ENCODE data around the gene KCTD6.
"Not testable (repeated sequence)": the region's sequence is repeated elsewhere in the genome, so short reads cannot be mapped to it uniquely, and the experiment has no call there.

The KCTD6 gene

DNA sequence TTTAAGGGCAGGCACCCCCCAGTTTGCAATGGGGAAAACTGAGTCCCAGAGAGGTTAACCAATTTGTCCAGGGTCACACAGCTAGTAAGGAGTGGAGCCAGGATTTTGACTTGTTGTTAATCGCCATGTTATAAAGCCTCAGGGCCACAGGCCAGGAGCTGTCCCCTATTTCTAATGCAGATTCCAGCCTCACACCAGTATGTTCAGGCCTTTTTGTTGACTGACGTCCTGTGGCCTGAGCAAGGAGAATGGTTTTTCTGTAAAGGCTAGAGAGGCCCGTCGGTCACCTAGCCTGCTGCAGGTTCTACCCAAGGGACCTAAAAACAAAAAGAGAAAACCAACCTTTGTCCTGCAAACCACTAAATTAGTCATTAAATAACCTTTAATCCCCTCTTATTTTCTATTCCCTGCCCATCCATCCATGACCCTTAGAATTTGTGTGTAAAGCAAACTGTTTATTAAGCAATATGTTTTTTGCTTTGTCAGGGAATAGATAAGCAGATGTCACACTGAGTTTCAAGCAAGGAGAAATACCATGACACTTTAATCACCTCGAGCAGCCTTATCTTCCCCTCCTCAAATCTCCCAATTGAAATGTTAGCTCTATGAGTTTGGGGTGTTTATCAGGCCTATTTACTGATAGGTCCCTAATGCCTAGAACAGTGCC lies 31.0 kb downstream of the KCTD6 start:
- Histone ChIP-seq H3K9me3 (ENCODE audit: control insufficient read depth in 2 of 2, low read length in 2 of 2) (no peaks in the 10 kb centered on the region), H3K27ac (ENCODE audit: low read depth in 2 of 2, low read length in 2 of 2) (no peak overlapping the region), H3K36me3 (ENCODE audit: control insufficient read depth in 2 of 2, insufficient read depth in 2 of 2, low read length in 2 of 2) (peaks cover 12 to 24% of the 10 kb centered on the region in 2 donors), H3K4me3 (ENCODE audit: low read length in 2 of 2) (no peak overlapping the region), H3K9ac (ENCODE audit: low read depth in 1 of 2, low read length in 2 of 2) (no peak overlapping the region), H3K27me3 (ENCODE audit: control insufficient read depth in 2 of 2, insufficient read depth in 2 of 2, low read length in 2 of 2) (no peaks in the 10 kb centered on the region), H3K4me1 (ENCODE audit: control insufficient read depth in 2 of 2, insufficient read depth in 2 of 2, low read length in 2 of 2) (no peaks in the 10 kb centered on the region)

GRCh38 chr3:58524326-58524888 lies 32.5 kb downstream of the KCTD6 start:
- no peak overlapping the region for H3K27ac ChIP-seq (ENCODE audit: low read depth in 2 of 2, low read length in 2 of 2)
- H3K4me3 ChIP-seq (ENCODE audit: low read length in 2 of 2), result no peak overlapping the region
- H3K9ac ChIP-seq (ENCODE audit: low read depth in 1 of 2, low read length in 2 of 2), result no peak overlapping the region
- H3K4me1 ChIP-seq (ENCODE audit: control insufficient read depth in 2 of 2, insufficient read depth in 2 of 2, low read length in 2 of 2), result no peaks in the 10 kb centered on the region
- H3K27me3 ChIP-seq (ENCODE audit: control insufficient read depth in 2 of 2, insufficient read depth in 2 of 2, low read length in 2 of 2), result no peaks in the 10 kb centered on the region
- H3K9me3 ChIP-seq (ENCODE audit: control insufficient read depth in 2 of 2, low read length in 2 of 2), result no peaks in the 10 kb centered on the region
- peaks cover 11 to 26% of the 10 kb centered on the region in 2 donors for H3K36me3 ChIP-seq (ENCODE audit: control insufficient read depth in 2 of 2, insufficient read depth in 2 of 2, low read length in 2 of 2)

DNA sequence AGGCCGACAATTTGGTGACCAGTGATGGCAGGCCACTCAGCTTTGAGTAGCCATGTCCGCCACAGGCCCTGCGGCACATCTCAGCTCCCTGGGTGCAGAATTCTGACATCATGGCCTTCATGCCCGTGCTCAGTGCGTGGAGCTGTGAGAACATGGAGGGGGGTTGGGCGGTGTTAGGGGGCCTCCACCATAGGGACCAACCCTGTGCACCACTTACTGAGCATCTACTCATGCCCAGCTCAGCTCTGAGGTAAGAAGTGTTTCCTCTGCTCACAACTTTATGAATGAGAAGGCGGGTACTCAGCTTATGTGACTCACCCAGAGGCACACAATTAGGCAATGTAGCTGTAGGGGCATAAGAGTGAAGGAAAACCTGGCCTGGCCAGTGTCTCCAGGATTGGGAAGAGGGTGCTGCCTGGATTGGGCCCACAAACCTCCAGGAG lies 34.6 kb downstream of the KCTD6 start:
- H3K4me3 ChIP-seq (ENCODE audit: low read length in 2 of 2), result no peak overlapping the region
- H3K9ac ChIP-seq (ENCODE audit: low read depth in 1 of 2, low read length in 2 of 2), result no peak overlapping the region
- peaks cover 0 to 1% of the 10 kb centered on the region in 2 donors for H3K4me1 ChIP-seq (ENCODE audit: control insufficient read depth in 2 of 2, insufficient read depth in 2 of 2, low read length in 2 of 2)
- no peaks in the 10 kb centered on the region for H3K27me3 ChIP-seq (ENCODE audit: control insufficient read depth in 2 of 2, insufficient read depth in 2 of 2, low read length in 2 of 2)
- H3K27ac ChIP-seq (ENCODE audit: low read depth in 2 of 2, low read length in 2 of 2), result no peak overlapping the region
- H3K36me3 ChIP-seq (ENCODE audit: control insufficient read depth in 2 of 2, insufficient read depth in 2 of 2, low read length in 2 of 2), result peaks cover 5 to 36% of the 10 kb centered on the region in 2 donors
- no peaks in the 10 kb centered on the region for H3K9me3 ChIP-seq (ENCODE audit: control insufficient read depth in 2 of 2, low read length in 2 of 2)

DNA sequence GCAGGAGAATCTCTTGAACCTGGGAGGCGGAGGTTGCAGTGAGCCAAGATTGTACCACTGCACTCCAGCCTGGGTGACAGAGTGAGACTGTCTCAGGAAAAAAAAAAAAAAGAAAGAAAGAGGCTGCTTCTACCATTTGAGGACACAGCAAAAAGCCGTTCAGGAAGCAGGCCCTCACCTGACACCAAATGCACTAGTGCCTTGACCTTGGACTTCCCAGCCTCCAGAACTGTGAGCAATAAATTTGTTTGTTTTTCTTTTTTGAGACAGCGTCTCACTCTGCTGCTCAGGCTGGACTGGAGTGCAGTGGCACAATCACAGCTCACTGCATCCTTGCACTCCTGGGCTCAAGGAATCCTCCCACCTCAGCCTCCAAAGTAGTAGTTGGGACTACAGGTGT lies 35.5 kb downstream of the KCTD6 start:
- H3K4me1 ChIP-seq (ENCODE audit: control insufficient read depth in 2 of 2, insufficient read depth in 2 of 2, low read length in 2 of 2); H3K9me3 ChIP-seq (ENCODE audit: control insufficient read depth in 2 of 2, low read length in 2 of 2); H3K9ac ChIP-seq (ENCODE audit: low read depth in 1 of 2, low read length in 2 of 2); H3K27ac ChIP-seq (ENCODE audit: low read depth in 2 of 2, low read length in 2 of 2); H3K4me3 ChIP-seq (ENCODE audit: low read length in 2 of 2); H3K27me3 ChIP-seq (ENCODE audit: control insufficient read depth in 2 of 2, insufficient read depth in 2 of 2, low read length in 2 of 2): not testable (repeated sequence)
- peaks cover 5 to 32% of the 10 kb centered on the region in 2 donors for H3K36me3 ChIP-seq (ENCODE audit: control insufficient read depth in 2 of 2, insufficient read depth in 2 of 2, low read length in 2 of 2)

GRCh38 chr3:58528629-58529028 lies 36.7 kb downstream of the KCTD6 start:
- Histone ChIP-seq H3K27me3 (ENCODE audit: control insufficient read depth in 2 of 2, insufficient read depth in 2 of 2, low read length in 2 of 2) (no peaks in the 10 kb centered on the region), H3K4me1 (ENCODE audit: control insufficient read depth in 2 of 2, insufficient read depth in 2 of 2, low read length in 2 of 2) (peaks cover 10% of the 10 kb centered on the region in 2 donors), H3K36me3 (ENCODE audit: control insufficient read depth in 2 of 2, insufficient read depth in 2 of 2, low read length in 2 of 2) (peaks cover 11 to 36% of the 10 kb centered on the region in 2 donors), H3K9me3 (ENCODE audit: control insufficient read depth in 2 of 2, low read length in 2 of 2) (no peaks in the 10 kb centered on the region), H3K4me3 (ENCODE audit: low read length in 2 of 2) (no peak overlapping the region), H3K9ac (ENCODE audit: low read depth in 1 of 2, low read length in 2 of 2) (no peak overlapping the region), H3K27ac (ENCODE audit: low read depth in 2 of 2, low read length in 2 of 2) (no peak overlapping the region)

GRCh38 chr3:58529516-58530353 lies 37.8 kb downstream of the KCTD6 start:
- no peak overlapping the region for H3K4me3 ChIP-seq (ENCODE audit: low read length in 2 of 2)
- peaks cover 7 to 33% of the 10 kb centered on the region in 2 donors for H3K36me3 ChIP-seq (ENCODE audit: control insufficient read depth in 2 of 2, insufficient read depth in 2 of 2, low read length in 2 of 2)
- H3K9ac ChIP-seq (ENCODE audit: low read depth in 1 of 2, low read length in 2 of 2), result no peak overlapping the region
- H3K27me3 ChIP-seq (ENCODE audit: control insufficient read depth in 2 of 2, insufficient read depth in 2 of 2, low read length in 2 of 2), result no peaks in the 10 kb centered on the region
- H3K27ac ChIP-seq (ENCODE audit: low read depth in 2 of 2, low read length in 2 of 2), result no peak overlapping the region
- H3K4me1 ChIP-seq (ENCODE audit: control insufficient read depth in 2 of 2, insufficient read depth in 2 of 2, low read length in 2 of 2), result peaks cover 10 to 11% of the 10 kb centered on the region in 2 donors
- no peaks in the 10 kb centered on the region for H3K9me3 ChIP-seq (ENCODE audit: control insufficient read depth in 2 of 2, low read length in 2 of 2)

- Histone ChIP-seq H3K27ac (ENCODE audit: low read depth in 2 of 2, low read length in 2 of 2) (no peak overlapping the region), H3K9ac (ENCODE audit: low read depth in 1 of 2, low read length in 2 of 2) (no peak overlapping the region), H3K36me3 (ENCODE audit: control insufficient read depth in 2 of 2, insufficient read depth in 2 of 2, low read length in 2 of 2) (peaks cover 7 to 32% of the 10 kb centered on the region in 2 donors), H3K27me3 (ENCODE audit: control insufficient read depth in 2 of 2, insufficient read depth in 2 of 2, low read length in 2 of 2) (no peaks in the 10 kb centered on the region), H3K4me1 (ENCODE audit: control insufficient read depth in 2 of 2, insufficient read depth in 2 of 2, low read length in 2 of 2) (peaks cover 16 to 17% of the 10 kb centered on the region in 2 donors), H3K4me3 (ENCODE audit: low read length in 2 of 2) (no peak overlapping the region), H3K9me3 (ENCODE audit: control insufficient read depth in 2 of 2, low read length in 2 of 2) (no peaks in the 10 kb centered on the region)
Observed at GRCh38 chr3:58530354-58530865, 38.5 kb downstream of the KCTD6 start.

- Histone ChIP-seq H3K9me3 (ENCODE audit: control insufficient read depth in 2 of 2, low read length in 2 of 2) (no peaks in the 10 kb centered on the region), H3K9ac (ENCODE audit: low read depth in 1 of 2, low read length in 2 of 2) (no peak overlapping the region), H3K4me1 (ENCODE audit: control insufficient read depth in 2 of 2, insufficient read depth in 2 of 2, low read length in 2 of 2) (peaks cover 27 to 29% of the 10 kb centered on the region in 2 donors), H3K4me3 (ENCODE audit: low read length in 2 of 2) (no peak overlapping the region), H3K27me3 (ENCODE audit: control insufficient read depth in 2 of 2, insufficient read depth in 2 of 2, low read length in 2 of 2) (no peaks in the 10 kb centered on the region), H3K27ac (ENCODE audit: low read depth in 2 of 2, low read length in 2 of 2) (no peak overlapping the region), H3K36me3 (ENCODE audit: control insufficient read depth in 2 of 2, insufficient read depth in 2 of 2, low read length in 2 of 2) (peaks cover 7 to 28% of the 10 kb centered on the region in 2 donors)
Observed at GRCh38 chr3:58531555-58531954, 39.7 kb downstream of the KCTD6 start.

DNA sequence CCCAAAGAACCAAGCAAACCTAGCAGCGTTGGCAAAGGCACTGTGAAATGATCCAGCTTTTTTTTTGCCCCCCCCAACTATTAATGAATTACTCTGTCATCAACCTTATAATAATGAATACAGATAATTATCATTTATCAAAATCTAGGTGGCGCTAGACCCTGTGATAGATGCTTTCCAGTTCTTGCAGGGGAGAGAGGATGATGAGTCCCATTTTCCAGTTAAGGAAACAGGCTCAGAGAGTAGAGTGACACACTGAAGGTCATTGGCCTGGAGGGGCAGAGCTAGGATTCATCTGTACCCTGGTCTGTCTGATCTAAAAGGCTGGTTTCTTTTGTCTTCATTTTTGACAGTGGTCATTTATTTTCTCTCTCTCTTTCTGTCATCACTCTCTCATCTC lies 40.1 kb downstream of the KCTD6 start:
- Histone ChIP-seq H3K9ac (ENCODE audit: low read depth in 1 of 2, low read length in 2 of 2) (no peak overlapping the region), H3K9me3 (ENCODE audit: control insufficient read depth in 2 of 2, low read length in 2 of 2) (no peaks in the 10 kb centered on the region), H3K4me3 (ENCODE audit: low read length in 2 of 2) (no peak overlapping the region), H3K4me1 (ENCODE audit: control insufficient read depth in 2 of 2, insufficient read depth in 2 of 2, low read length in 2 of 2) (peaks cover 31 to 33% of the 10 kb centered on the region in 2 donors), H3K27me3 (ENCODE audit: control insufficient read depth in 2 of 2, insufficient read depth in 2 of 2, low read length in 2 of 2) (no peaks in the 10 kb centered on the region), H3K27ac (ENCODE audit: low read depth in 2 of 2, low read length in 2 of 2) (no peak overlapping the region), H3K36me3 (ENCODE audit: control insufficient read depth in 2 of 2, insufficient read depth in 2 of 2, low read length in 2 of 2) (peaks cover 7 to 28% of the 10 kb centered on the region in 2 donors)

DNA sequence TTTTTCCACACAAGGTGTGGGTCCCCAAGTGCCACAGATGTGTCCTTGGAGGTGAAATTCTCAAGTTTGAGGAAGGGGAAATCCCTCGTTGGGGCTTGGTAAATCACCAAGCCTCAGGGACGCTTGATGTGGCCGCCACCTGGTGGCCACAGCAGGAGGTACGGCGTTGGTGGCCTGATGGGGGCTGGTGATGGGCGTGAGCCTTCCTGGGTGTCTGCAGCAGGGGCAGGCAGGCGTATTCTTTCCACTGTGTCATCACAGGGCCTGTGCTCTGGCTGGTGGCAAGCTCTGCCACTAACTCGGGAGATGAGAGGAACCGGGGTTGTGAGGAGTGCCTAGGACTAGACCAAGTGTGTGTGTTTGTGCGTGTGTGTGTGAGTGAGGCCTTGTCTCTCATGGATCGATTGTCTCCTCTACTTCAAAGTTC lies 40.9 kb downstream of the KCTD6 start:
- Histone ChIP-seq H3K27ac (ENCODE audit: low read depth in 2 of 2, low read length in 2 of 2) (no peak overlapping the region), H3K36me3 (ENCODE audit: control insufficient read depth in 2 of 2, insufficient read depth in 2 of 2, low read length in 2 of 2) (peaks cover 7 to 24% of the 10 kb centered on the region in 2 donors), H3K4me1 (ENCODE audit: control insufficient read depth in 2 of 2, insufficient read depth in 2 of 2, low read length in 2 of 2) (peaks cover 40 to 41% of the 10 kb centered on the region in 2 donors), H3K9ac (ENCODE audit: low read depth in 1 of 2, low read length in 2 of 2) (no peak overlapping the region), H3K9me3 (ENCODE audit: control insufficient read depth in 2 of 2, low read length in 2 of 2) (no peaks in the 10 kb centered on the region), H3K4me3 (ENCODE audit: low read length in 2 of 2) (no peak overlapping the region), H3K27me3 (ENCODE audit: control insufficient read depth in 2 of 2, insufficient read depth in 2 of 2, low read length in 2 of 2) (no peaks in the 10 kb centered on the region)
